Activated CD4-positive, alpha-beta T cell treated with anti-CD3 and anti-CD28 coated beads, Interleukin-2, amount 50 U/mL, for 24 hours (primary cell): Measurements from ENCODE around the gene CRYBG3.

ENCODE experiments used
- DNase-seq, 2 donors: peaks; one replicate each; pipeline ENCODE4 v3.0.0-alpha.2; 2020; ENCODE audit warnings: low read depth in 1 of 2, low spot score in 1 of 2

The CRYBG3 gene

DNA sequence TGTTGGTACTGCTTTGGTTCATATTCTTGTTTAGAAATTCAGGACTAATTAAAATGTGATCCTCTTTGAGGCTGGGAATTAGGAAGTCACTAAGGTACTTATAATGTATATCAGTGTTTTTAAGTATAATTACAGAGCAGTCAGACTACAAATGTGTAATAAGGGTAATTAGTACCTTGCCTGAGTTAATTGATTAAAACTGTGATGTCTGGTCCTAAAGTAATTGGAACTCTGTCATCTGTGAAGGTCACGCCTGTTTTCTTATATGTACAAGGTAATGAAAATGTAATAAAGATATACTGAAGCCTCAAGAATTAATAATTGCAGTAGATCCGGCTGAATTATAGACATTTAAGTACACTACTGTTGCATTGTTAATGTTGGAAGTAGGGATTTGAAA, 117.6 kb downstream of the CRYBG3 start:
- no peak for DNase-seq

DNA sequence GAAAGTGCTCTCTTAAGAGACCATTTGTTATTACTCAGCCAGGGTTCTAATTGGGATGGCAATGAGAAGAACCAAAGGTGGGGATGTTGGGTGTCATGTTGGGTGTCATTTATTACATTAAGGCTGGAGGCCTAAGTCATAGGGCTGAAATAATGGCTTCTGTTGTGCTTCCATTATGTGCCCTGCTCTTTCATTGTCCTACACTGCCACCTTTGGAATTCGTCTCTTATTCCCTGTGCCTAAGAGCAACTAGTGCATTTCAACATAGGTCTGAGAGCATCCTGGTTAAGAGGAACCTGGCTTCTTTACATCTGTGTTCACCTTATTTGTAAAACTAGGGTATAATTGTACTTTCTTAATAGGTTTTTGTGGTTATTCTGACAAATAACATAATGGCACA, 118.2 kb downstream of the CRYBG3 start:
- DNase-seq: no peak

DNA sequence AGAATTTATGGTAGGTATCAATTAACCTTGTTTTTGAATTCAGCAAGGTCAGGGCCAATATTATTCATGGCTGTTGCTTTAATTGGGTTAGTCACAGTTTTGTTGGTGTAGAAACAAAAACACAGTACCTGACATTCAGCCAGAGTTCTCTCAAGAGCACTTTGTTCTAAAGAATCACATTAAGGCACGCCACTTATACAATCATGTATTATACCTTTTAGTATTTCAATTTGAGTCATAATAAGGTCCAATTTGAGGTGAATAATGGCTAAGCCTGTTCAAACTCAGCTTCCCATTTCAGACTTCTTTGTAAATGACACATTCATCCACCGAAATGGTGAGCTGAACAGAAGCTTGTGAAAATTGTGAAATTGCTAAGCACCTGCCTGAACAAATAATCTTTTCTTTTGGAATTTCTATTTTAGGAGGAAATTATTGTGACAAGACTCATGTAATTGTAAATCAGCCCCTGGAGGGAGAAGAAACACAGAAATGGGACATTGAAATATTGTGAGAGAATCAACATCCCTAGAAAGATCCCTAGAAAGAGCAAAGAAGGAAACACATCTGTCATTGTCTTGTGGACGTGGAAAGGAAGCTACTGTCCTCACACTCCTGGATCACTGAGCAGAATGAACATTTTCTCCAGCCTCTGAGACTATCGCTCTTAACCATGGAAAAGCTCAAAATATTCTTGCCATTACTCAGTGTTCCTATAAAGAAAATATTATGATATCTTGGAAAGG, 121.2 kb downstream of the CRYBG3 start:
- DNase-seq: no peak

DNA sequence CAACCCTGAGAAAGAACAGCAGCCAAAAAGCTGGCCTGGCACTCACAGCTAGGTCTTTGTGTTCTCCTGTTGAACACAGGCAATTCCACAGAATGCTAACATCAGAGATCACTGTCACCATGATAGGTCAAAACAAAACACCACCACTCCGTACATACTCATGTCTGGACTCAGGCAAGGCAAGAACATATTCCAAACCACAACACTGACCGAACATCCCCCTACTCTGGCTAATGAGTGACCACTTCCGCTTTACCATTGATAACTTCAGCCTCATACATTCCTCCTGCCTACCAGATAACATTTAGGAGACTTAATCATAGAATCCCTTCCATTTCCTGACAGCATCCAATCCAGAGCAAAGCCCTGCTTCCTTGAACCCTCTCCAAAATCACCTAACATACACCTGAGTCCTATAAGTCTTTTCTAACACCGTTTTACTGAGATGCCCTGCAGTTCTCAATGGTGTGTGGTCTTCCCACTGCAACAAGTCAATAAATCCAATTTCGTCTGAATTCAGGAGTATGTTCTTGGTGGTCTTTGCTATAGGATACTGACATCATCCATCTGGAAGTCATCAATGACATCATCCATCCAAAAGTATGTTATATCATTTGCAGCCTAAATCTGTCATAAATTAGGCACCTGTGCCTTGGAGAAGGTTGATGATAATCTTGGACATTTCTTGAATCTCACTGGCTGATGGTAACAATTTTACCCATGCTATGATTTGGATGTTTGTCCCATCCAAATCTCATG, 126.7 kb downstream of the CRYBG3 start:
- DNase-seq: no peak

DNA sequence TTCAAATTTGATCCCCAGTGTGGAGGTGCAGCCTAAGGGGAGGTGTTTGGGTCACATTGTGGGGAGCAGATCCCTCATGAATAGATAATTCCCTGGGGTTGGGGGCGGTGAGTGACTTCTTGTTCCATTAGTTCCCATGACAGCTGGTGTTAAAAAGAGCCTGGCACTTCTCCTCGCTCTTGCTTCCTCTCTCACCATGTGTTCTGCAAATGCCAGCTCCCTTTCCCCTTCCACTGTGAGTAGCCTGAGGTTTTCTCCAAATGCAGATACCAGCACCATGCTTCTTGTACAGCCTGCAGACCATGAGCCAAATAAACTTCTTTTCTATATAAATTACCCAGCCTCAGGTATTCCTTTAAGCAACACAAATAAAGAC, 127.3 kb downstream of the CRYBG3 start:
- DNase-seq: no peak

DNA sequence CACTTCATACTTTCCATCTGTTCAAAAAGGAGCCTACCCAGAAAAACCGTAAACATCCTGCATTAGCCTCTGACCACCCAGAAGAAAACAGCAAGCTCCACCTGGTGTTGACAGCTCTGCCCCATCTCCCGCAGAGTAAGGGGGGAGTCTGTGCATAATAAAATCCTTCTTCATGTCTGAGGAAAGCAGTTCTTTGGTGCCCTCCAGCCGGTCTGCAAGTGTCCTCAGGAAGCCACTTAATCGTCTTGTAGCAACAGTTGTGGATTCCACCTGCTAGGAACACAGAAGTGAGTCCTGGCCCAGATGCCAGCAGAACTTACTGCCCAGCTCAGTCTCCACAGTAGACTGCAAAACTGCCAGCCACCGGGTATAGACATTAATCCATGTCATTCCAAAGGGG, 127.9 kb downstream of the CRYBG3 start:
- no peak for DNase-seq

DNA sequence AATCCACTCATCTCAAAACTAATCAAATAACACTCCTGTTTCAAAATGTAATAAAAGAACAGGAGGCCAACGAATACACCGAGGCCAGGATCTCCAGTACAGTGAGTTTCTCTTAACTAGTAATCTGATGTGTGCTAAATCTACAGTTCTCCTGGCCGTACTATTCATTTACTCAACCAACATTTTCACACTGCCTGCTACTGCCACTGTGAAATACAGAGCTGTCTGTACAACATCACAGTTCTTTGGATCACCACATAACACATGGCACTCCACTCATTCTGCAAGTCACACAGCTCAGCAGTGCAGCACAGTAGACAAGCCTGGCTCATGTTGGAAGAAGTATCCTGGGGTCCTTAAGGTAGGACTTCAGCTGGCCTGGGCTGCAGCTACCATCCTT, 128.5 kb downstream of the CRYBG3 start:
- no peak for DNase-seq

DNA sequence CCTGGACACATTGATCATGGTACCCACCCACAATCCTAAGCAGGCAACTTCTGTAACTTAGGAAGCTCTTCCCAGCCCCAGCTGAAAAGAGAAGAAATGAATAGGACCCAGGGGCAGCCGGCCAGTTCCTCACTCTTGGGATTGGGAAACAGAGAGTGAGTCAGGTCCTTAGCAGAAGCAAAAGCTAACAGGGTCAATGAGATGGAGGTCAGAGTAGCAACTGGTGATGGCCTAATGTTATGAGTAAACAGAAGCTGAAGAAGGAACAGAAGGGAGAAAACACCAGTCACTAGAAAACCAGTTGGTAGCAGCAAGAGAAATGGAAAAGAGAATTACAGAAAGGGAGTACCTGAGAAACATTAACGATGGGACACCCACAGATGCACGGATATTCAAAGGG, 130.5 kb downstream of the CRYBG3 start:
- DNase-seq: no peak

DNA sequence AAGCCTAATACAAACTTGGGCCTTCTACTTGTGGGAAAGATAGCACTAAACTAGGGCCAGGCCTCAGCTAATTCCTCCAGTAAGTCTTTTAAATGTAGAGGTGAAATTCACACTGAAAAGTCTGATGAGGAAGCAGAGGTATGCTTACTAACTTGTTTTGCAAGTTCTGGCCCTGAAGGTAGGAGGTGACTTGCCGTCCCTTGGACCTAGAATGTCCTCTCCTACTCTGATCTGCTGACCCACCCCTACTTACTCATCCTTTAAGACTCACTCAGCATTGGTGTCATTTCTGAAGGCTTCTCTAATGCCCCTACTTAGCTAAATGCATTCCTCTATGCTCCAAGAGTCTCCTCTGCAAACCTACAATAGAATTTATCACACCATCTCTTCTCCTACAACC, 131.1 kb downstream of the CRYBG3 start:
- DNase-seq: no peak

DNA sequence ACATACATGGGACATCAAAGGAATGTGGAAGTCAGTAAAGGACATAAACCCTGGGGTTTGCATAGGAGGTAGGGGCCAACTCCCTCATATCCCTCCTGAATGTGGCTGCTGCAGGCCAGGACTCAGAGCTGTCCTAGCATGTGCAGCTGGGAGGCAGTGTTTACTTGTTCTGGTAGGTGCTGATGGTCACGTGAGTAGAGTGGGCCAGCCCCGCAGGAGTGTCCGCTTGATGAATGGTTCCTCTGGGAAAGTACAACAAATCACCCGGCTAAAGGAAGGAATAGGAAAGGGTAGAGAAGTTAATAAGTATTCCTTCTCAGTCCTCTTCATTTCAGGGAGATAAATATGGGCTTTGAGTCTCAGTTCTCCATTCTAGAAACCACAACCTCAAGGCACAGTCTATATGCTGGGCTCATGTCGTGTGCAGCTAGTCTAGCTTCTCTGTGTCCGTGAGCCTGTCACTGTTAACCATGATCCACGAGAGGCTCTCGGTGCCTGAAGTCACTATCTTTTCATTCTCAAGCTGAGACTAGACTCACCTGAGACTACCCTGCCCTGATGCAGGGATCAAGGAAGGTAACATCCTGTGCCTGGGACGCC, 132.5 kb downstream of the CRYBG3 start:
- no peak for DNase-seq

DNA sequence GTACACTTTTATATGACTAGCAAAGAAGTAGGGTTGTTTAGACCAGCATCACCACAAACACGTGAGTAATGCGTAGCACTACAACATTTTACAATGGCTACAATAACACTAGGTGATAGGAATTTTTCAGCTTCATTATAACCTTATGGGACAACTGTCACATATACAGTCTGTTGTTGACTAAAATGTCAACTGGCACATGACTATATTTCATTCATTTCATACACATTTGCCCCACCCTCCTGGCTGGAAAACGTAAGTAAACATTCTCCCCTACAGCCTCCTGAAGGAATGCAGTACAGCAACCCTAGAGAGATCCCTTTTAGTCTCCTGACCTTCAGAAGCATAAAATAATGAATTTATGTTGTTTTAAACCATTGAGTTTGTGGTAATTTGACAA, 134.2 kb downstream of the CRYBG3 start:
- no peak for DNase-seq

DNA sequence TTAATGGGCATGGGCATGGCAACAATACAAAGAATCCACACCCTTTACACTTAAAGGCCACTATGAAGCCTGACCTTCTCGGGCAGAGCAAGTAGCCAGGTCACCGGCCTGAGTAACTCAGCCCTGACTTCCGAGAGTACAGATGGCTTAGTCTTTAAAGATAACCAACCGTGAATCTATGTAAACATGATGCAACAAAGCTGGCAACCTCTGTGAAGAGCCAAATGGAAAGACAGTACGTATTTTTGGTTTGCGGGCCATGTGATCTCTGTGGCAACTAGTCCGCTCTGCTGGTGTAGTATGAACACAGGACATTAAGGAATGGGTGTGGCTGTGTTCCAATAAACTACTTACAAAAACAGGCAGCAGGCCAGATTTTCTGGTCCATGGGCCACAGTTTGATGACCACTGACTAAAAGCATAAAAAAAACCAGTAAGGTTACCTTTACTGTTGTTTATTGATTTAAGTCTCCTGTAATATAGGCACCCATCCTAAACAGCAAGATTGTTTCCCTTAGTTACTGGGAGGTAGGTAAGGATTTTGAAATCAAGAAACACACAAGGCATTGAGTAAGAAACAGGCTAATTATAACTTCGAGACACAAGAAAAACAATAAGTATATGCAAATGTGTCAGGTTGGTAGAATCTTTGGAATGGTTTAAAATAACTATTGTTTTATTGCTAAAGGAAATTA, 136.0 kb downstream of the CRYBG3 start:
- DNase-seq: no peak

DNA sequence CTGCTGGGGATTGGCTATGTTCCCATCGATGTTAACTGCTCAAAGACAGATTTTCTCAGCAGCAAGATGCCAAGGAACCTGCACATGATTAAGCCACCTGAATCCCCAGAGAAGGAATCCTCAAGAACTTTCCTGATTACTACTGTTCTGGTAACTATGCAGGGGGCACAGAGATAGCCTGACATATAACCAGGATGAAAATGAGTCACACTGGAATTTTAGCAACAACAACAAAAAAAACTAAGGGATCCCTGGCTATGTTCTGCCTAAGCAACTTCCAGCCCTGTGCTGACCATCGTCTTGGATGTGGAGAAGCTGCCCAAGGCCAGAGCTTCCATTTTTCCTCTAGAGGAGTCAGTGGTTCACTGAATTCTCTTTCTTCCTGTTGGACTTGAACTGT, 136.6 kb downstream of the CRYBG3 start:
- no peak for DNase-seq

DNA sequence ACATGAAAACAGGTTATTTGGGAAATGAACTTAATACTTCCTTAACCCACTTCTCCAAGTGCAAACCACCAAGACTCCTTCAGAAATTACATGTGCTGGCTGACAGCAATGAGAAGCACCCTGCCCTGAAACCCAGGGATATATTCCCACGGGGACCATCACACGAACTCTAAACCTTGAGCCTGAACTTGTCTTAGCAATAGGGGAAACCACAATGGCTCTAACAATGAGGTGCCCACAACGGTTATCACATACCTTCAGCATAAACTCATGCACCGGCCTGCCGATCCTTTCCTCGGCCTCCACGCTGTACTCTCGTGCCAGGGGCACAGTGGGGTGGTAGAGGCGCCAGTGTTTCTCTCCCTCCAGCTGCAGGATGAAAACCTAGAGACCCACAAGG, 137.0 kb downstream of the CRYBG3 start:
- DNase-seq: no peak

DNA sequence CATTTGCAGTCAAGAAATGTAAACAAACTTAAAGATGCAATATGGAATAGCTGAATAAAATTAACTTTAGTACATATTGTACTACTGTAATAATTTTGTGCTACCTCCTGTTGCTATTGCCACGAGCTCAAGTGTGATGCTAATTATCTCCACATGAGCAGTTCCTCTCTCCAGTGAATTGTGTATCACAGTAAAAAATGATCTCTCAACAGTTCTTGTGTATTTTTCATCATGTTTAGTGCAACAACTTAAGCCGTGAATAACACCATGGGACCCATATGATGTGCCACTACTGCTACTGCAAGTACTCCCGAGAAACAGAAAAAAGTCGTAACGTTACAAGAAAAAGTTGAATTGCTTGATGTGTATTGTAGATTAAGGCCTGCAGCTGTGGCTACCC, 138.1 kb downstream of the CRYBG3 start:
- DNase-seq: no peak

DNA sequence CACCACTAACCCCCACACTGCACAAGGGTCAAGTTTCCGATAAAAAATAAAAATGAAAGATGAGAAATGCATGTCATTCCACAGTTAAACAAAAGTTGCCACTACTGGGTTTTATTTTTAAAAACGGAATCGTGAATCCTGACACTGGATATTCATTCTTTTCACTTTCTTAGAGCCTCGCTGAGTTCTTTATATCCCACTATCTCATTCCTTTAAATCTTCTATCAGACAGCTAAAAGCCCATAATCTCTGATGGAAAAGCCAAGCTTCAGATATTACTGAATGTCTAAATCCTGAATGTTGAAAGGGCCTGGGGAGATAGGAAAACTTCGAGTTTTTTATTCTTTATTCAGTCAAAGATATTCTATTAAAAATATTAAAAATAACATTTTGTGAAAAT, 138.7 kb downstream of the CRYBG3 start:
- DNase-seq: no peak

DNA sequence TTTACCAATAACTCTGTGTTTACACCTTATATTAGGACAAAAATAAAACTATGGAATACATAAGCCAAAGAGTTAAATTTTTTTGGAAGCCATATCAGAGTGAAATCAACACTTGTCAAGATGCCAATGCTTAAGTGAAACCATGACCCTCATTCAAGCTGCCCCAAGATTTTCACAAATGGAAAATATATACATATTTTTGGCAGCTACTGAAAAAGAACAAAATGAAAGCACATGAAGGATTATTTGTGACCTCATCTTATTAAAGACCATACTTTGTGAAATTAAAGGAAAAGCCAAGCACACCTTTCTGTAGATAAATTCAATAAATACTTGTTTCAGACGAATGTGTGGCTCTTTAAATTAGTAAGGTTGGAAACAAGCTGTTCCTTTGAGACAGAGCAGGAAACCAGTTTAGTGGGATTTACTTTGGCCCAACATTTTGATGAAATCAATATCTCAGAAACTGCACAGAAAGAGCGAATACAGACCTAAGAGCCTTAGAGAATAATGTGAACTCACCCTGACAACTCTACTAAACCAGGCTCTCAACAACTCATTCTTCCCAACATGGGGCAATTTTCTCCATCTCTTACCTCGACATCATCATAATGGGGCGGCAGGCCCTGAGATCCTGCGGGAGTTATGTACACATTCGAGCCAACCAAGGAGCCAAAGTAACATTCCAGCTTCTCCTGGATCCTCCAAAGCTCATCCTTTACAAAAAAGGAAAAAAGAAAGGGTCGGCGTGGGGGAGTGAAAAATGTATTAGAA, 139.4 kb downstream of the CRYBG3 start:
- DNase-seq: no peak

DNA sequence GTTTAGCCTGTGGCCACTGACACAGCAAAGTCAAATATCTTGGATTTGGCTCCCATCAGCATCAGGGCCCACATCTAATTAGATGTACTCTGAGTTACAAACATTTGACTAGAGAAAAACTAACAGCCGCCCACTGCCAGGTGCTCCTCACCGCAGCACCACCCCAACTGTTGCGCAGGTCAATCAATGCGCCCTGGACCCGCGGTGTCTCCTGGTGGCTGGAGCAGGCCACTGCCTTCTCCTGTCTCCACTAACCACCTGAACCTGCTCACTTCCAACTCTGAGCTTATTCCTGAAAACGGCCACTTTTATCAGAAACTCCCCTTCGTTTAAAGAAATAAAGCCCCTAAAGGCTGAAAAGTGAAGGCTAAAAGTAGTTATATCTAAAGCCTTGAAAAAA, 146.2 kb downstream of the CRYBG3 start:
- DNase-seq: no peak

DNA sequence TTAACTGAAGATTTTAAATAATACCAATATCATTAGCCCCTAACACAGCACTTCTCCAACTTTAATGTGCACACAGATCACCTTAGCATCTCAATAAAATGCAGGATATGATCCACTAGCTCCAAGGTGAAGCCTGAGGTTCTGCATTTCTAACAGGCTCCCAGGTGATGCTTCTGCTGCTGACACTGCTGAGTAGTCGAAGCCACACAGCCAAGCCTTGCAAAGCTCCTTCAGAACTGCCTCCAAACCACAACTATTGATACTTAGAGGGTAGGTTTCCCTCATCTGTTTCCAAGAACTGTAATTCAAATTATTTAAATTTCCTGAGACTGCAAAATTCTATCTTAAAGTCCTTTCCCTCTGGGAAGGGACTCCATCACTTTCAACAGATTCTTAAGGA, 146.6 kb downstream of the CRYBG3 start:
- no peak for DNase-seq

DNA sequence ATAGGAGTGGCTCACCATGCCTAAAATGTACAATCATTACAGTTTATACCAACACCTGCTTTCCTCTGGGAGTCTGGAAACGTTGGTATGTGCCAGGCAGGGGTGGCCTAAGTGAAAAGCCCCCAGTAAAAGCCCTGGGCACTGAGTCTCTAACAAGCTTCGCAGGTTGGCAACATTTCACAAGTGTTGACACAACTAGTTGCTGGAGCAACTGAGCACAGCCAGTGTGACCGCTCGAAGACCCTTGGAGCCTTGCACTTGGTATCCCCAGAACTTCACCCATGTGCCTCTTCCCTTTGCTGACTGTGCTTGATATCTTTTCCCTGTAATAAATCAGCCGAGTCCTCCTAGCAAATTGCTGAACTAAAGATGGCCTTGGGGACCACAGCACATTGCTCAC, 147.7 kb downstream of the CRYBG3 start:
- DNase-seq: no peak

DNA sequence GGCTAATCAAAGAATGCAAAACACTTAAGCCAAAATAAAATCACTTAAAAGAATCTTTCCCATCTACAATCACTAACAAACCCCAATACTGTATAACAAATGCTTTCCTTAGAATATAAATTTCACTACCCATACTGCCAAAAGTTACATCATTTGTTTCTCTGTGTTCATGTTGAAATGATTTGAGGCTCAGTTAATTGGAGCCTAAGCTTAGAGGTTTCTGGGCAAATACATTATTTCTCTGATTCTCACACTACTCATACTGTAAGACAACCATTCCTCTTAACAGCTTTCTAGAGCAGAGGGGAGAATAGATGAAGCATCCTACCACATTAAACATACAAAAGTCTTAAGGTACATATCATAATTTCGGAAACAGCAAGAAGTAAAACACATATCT, 148.3 kb downstream of the CRYBG3 start:
- no peak for DNase-seq
